ENCODE data around the gene KCTD6. TPM values are rescaled to one million over a fixed set of nuclear protein-coding genes. Genes with fewer than 3 reads are reported as not detected.

The KCTD6 gene
- total RNA-seq, 1 donor from 2014 or later, result 11.9 TPM

GRCh38 chr3:58463181-58463941, 28.5 kb upstream of the KCTD6 start:
- H3K4me3 Mint-ChIP-seq (ENCODE audit: unreplicated experiment), result no peak overlapping the region
- H3K27me3 Mint-ChIP-seq (ENCODE audit: unreplicated experiment), result no peaks in the 10 kb centered on the region
- H3K9me3 Mint-ChIP-seq (ENCODE audit: unreplicated experiment), result no peaks in the 10 kb centered on the region
- H3K4me1 Mint-ChIP-seq (ENCODE audit: unreplicated experiment), result peaks cover 4% of the 10 kb centered on the region
- no peaks in the 10 kb centered on the region for H3K36me3 Mint-ChIP-seq (ENCODE audit: low read depth, unreplicated experiment)
- H3K27ac Mint-ChIP-seq (ENCODE audit: unreplicated experiment), result peak overlapping the region; percentile 74
- peak; percentile 62 for TF ChIP-seq CTCF (IDR thresholded peaks at IDR 0.05; ENCODE audit: unreplicated experiment)
- DNase-seq (ENCODE audit: low spot score), result peak; percentile 71

- DNase-seq (ENCODE audit: low spot score), result no peak
- Mint-ChIP-seq H3K27me3 (ENCODE audit: unreplicated experiment) (no peaks in the 10 kb centered on the region), H3K36me3 (ENCODE audit: low read depth, unreplicated experiment) (no peaks in the 10 kb centered on the region), H3K27ac (ENCODE audit: unreplicated experiment) (no peak overlapping the region), H3K4me3 (ENCODE audit: unreplicated experiment) (no peak overlapping the region), H3K4me1 (ENCODE audit: unreplicated experiment) (peaks cover 4% of the 10 kb centered on the region), H3K9me3 (ENCODE audit: unreplicated experiment) (no peaks in the 10 kb centered on the region)
- no peak for TF ChIP-seq CTCF (IDR thresholded peaks at IDR 0.05; ENCODE audit: unreplicated experiment)
Measured at GRCh38 chr3:58463942-58464271, 28.0 kb upstream of the KCTD6 start.

- no peaks in the 10 kb centered on the region for H3K9me3 Mint-ChIP-seq (ENCODE audit: unreplicated experiment)
- H3K27ac Mint-ChIP-seq (ENCODE audit: unreplicated experiment), result no peak overlapping the region
- no peaks in the 10 kb centered on the region for H3K36me3 Mint-ChIP-seq (ENCODE audit: low read depth, unreplicated experiment)
- DNase-seq (ENCODE audit: low spot score), result no peak
- TF ChIP-seq CTCF (IDR thresholded peaks at IDR 0.05; ENCODE audit: unreplicated experiment), result peak; percentile 0
- peaks cover 4% of the 10 kb centered on the region for H3K4me1 Mint-ChIP-seq (ENCODE audit: unreplicated experiment)
- H3K27me3 Mint-ChIP-seq (ENCODE audit: unreplicated experiment), result no peaks in the 10 kb centered on the region
- no peak overlapping the region for H3K4me3 Mint-ChIP-seq (ENCODE audit: unreplicated experiment)
Measured at GRCh38 chr3:58464866-58465265, 27.0 kb upstream of the KCTD6 start.

- DNase-seq (ENCODE audit: low spot score), result no peak
- Mint-ChIP-seq H3K9me3 (ENCODE audit: unreplicated experiment) (no peaks in the 10 kb centered on the region), H3K4me3 (ENCODE audit: unreplicated experiment) (no peak overlapping the region), H3K27me3 (ENCODE audit: unreplicated experiment) (no peaks in the 10 kb centered on the region), H3K36me3 (ENCODE audit: low read depth, unreplicated experiment) (no peaks in the 10 kb centered on the region), H3K27ac (ENCODE audit: unreplicated experiment) (no peak overlapping the region), H3K4me1 (ENCODE audit: unreplicated experiment) (peaks cover 4% of the 10 kb centered on the region)
- TF ChIP-seq CTCF (IDR thresholded peaks at IDR 0.05; ENCODE audit: unreplicated experiment), result no peak
Measured at GRCh38 chr3:58466899-58467563, 24.9 kb upstream of the KCTD6 start.

- H3K9me3 Mint-ChIP-seq (ENCODE audit: unreplicated experiment), result no peaks in the 10 kb centered on the region
- no peak overlapping the region for H3K4me3 Mint-ChIP-seq (ENCODE audit: unreplicated experiment)
- H3K27ac Mint-ChIP-seq (ENCODE audit: unreplicated experiment), result no peak overlapping the region
- peaks cover 2% of the 10 kb centered on the region for H3K4me1 Mint-ChIP-seq (ENCODE audit: unreplicated experiment)
- H3K36me3 Mint-ChIP-seq (ENCODE audit: low read depth, unreplicated experiment), result no peaks in the 10 kb centered on the region
- no peaks in the 10 kb centered on the region for H3K27me3 Mint-ChIP-seq (ENCODE audit: unreplicated experiment)
- TF ChIP-seq CTCF (IDR thresholded peaks at IDR 0.05; ENCODE audit: unreplicated experiment), result no peak
- no peak for DNase-seq (ENCODE audit: low spot score)
Measured at GRCh38 chr3:58469096-58469495, 22.8 kb upstream of the KCTD6 start.

All from endothelial cell (in vitro differentiated cells).